Upper lobe of left lung (tissue), 4 donors: ENCODE data around the gene GGNBP2.

Experiments
- POLR2A ChIP-seq, 4 donors: fragments of 450-650 bp; IDR thresholded peaks; one replicate each; pipeline ENCODE4 v1.5.1; 2016 to 2017; ENCODE audit warnings: antibody characterized with exemption in 4 of 4, mild to moderate bottlenecking in 2 of 4
- TF ChIP-seq, protein P1 (sequence below), 6 experiments: fragments of 450-650 bp in 4 of 6; fragments of 200-600 bp in 2 of 6; sonication (generic) in 2 of 6; IDR thresholded peaks; one replicate each; pipeline ENCODE4 v1.5.1; 2016 to 2019; ENCODE audit warnings: antibody characterized with exemption in 6 of 6

DNA sequence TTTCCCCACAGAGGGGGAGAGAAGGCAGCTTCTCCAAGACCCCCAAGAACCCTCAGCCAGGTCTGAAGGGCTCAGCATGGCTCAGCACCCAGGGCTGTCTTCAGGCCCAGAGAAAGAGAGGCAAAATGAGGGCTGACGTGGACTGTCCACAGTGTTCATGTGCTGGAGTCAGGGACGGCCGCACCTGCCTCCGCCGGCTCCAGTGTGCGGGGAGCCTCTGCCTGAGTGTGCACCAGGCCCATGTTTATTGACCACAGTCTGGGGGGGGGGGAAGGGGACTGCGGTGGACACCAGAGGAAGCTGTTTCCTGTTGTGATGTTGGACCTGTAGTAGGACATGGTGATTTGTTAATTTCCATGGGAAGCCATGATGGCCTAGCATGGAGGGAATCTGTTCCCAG, 63.6 kb downstream of the GGNBP2 start:
- TF ChIP-seq, protein P1, sequence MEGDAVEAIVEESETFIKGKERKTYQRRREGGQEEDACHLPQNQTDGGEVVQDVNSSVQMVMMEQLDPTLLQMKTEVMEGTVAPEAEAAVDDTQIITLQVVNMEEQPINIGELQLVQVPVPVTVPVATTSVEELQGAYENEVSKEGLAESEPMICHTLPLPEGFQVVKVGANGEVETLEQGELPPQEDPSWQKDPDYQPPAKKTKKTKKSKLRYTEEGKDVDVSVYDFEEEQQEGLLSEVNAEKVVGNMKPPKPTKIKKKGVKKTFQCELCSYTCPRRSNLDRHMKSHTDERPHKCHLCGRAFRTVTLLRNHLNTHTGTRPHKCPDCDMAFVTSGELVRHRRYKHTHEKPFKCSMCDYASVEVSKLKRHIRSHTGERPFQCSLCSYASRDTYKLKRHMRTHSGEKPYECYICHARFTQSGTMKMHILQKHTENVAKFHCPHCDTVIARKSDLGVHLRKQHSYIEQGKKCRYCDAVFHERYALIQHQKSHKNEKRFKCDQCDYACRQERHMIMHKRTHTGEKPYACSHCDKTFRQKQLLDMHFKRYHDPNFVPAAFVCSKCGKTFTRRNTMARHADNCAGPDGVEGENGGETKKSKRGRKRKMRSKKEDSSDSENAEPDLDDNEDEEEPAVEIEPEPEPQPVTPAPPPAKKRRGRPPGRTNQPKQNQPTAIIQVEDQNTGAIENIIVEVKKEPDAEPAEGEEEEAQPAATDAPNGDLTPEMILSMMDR (IDR thresholded peaks at IDR 0.05): no peak
- TF ChIP-seq POLR2A (IDR thresholded peaks at IDR 0.05): no peak
